Measurements from ENCODE around the gene SLC35E2B.
A peak's percentile ranks its signal among the peaks of the same experiment; 100 is the strongest.
"Not testable (repeated sequence)": the region's sequence is repeated elsewhere in the genome, so short reads cannot be mapped to it uniquely, and the experiment has no call there.

The SLC35E2B gene

DNA sequence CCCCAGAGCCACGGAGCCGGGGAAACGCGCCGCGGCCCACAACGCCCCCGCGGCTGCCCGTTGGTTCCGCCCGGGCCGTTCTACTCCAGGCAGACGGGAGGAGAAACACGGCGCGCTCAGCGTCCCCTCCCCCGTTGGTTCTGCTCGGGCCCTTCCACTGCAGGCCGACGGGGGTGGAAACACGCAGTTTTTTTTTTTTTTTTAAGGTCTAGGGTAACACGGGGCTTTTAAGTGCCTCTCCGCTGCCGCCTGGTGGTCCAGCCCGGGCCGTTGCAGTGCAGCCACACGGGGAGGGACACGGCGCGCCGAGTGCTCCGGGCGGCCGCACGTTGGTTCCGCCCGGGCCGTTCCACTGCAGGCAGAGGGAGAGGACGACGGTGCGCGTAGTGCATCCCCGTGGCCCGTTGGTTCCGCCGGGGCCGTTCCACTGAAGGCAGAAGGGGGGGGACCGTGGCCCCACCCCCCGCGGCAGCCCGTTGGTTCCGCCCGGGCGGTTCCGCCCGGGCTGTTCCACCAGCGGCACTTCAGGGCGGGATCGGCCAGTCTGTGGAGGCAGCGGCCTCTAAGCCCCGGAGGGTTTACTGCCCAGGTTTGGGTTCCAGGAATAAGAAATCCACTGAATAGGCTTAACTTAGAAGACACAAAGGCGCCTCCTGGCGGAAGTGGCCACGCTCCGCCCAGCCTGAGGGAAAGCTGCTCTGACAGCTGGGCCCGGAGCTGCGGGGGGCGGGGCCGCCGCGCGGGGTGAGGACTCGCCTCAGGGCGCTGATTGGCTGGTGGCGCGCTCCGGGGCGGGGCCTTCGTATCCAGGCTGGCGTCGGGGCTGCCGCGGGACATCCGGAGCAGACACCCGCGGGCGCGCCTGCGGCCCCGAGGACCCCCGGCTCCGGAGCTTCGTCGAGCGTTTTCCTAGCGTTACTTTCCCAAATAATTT, at the start of gene SLC35E2B:
Gene SLC35E2B (minus strand): TSS at position 82 of the 934 bp plus-strand sequence. CDS start 16,096 bp downstream, outside the sequence.
- Histone ChIP-seq H3K27ac (ENCODE audit: low read depth, low read length) (peak within 1 kb of the TSS; percentile 81; the same call in 1 of the 2 replicates), H3K9ac (ENCODE audit: low read length) (peak within 1 kb of the TSS; percentile 81), H3K4me3 (ENCODE audit: low read depth, low read length) (peak within 1 kb of the TSS; percentile 59)
- not testable (repeated sequence) for H3K27me3 ChIP-seq (ENCODE audit: control insufficient read depth, insufficient read depth, low read length); H3K36me3 ChIP-seq (ENCODE audit: control insufficient read depth, insufficient read depth, low read length); H3K4me1 ChIP-seq (ENCODE audit: control insufficient read depth, insufficient read depth, low read length); H3K9me3 ChIP-seq (ENCODE audit: control insufficient read depth, insufficient read depth, low read depth, low read length)

- not testable (repeated sequence) for H3K4me1 ChIP-seq (ENCODE audit: control insufficient read depth, insufficient read depth, low read length); H3K27ac ChIP-seq (ENCODE audit: low read depth, low read length); H3K27me3 ChIP-seq (ENCODE audit: control insufficient read depth, insufficient read depth, low read length); H3K9me3 ChIP-seq (ENCODE audit: control insufficient read depth, insufficient read depth, low read depth, low read length); H3K9ac ChIP-seq (ENCODE audit: low read length); H3K36me3 ChIP-seq (ENCODE audit: control insufficient read depth, insufficient read depth, low read length); H3K4me3 ChIP-seq (ENCODE audit: low read depth, low read length)
Observed at GRCh38 chr1:1741013-1741412, 48.4 kb upstream of the SLC35E2B start.

- H3K9ac ChIP-seq (ENCODE audit: low read length); H3K27ac ChIP-seq (ENCODE audit: low read depth, low read length); H3K27me3 ChIP-seq (ENCODE audit: control insufficient read depth, insufficient read depth, low read length); H3K4me3 ChIP-seq (ENCODE audit: low read depth, low read length); H3K9me3 ChIP-seq (ENCODE audit: control insufficient read depth, insufficient read depth, low read depth, low read length); H3K4me1 ChIP-seq (ENCODE audit: control insufficient read depth, insufficient read depth, low read length): not testable (repeated sequence)
- peaks cover 13% of the 10 kb centered on the region for H3K36me3 ChIP-seq (ENCODE audit: control insufficient read depth, insufficient read depth, low read length)
Observed at GRCh38 chr1:1738799-1739337, 46.3 kb upstream of the SLC35E2B start.

GRCh38 chr1:1737675-1738590, 45.3 kb upstream of the SLC35E2B start:
- H3K4me1 ChIP-seq (ENCODE audit: control insufficient read depth, insufficient read depth, low read length); H3K9ac ChIP-seq (ENCODE audit: low read length); H3K27ac ChIP-seq (ENCODE audit: low read depth, low read length); H3K9me3 ChIP-seq (ENCODE audit: control insufficient read depth, insufficient read depth, low read depth, low read length); H3K4me3 ChIP-seq (ENCODE audit: low read depth, low read length); H3K27me3 ChIP-seq (ENCODE audit: control insufficient read depth, insufficient read depth, low read length): not testable (repeated sequence)
- peaks cover 16% of the 10 kb centered on the region for H3K36me3 ChIP-seq (ENCODE audit: control insufficient read depth, insufficient read depth, low read length)

- no peak overlapping the region for H3K4me3 ChIP-seq (ENCODE audit: low read depth, low read length)
- no peaks in the 10 kb centered on the region for H3K4me1 ChIP-seq (ENCODE audit: control insufficient read depth, insufficient read depth, low read length)
- H3K27ac ChIP-seq (ENCODE audit: low read depth, low read length): no peak overlapping the region
- H3K36me3 ChIP-seq (ENCODE audit: control insufficient read depth, insufficient read depth, low read length): peaks cover 28% of the 10 kb centered on the region
- H3K27me3 ChIP-seq (ENCODE audit: control insufficient read depth, insufficient read depth, low read length): no peaks in the 10 kb centered on the region
- no peaks in the 10 kb centered on the region for H3K9me3 ChIP-seq (ENCODE audit: control insufficient read depth, insufficient read depth, low read depth, low read length)
- no peak overlapping the region for H3K9ac ChIP-seq (ENCODE audit: low read length)
Observed at GRCh38 chr1:1732381-1732780, 39.8 kb upstream of the SLC35E2B start.

DNA sequence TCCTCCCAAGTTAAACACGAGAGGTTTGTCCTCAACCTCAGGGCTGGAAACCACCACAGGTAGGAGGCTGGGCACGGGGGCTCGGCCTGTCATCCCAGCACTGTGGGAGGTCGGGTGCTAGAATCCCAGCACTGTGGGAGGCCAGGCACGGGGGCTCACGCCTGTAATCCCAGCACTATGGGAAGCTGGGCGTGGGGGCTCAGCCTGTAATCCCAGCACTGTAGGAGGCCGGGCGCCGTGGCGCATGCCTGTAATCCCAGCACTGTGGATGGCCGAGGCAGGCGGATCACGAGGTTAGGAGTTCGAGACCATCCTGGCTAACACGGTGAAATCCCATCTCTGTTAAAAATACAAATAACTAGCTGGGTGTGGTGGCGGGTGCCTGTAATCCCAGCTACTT, 38.3 kb upstream of the SLC35E2B start:
- no peaks in the 10 kb centered on the region for H3K4me1 ChIP-seq (ENCODE audit: control insufficient read depth, insufficient read depth, low read length)
- H3K9me3 ChIP-seq (ENCODE audit: control insufficient read depth, insufficient read depth, low read depth, low read length): no peaks in the 10 kb centered on the region
- no peak overlapping the region for H3K27ac ChIP-seq (ENCODE audit: low read depth, low read length)
- peaks cover 25% of the 10 kb centered on the region for H3K36me3 ChIP-seq (ENCODE audit: control insufficient read depth, insufficient read depth, low read length)
- H3K9ac ChIP-seq (ENCODE audit: low read length): no peak overlapping the region
- H3K4me3 ChIP-seq (ENCODE audit: low read depth, low read length): no peak overlapping the region
- H3K27me3 ChIP-seq (ENCODE audit: control insufficient read depth, insufficient read depth, low read length): no peaks in the 10 kb centered on the region

DNA sequence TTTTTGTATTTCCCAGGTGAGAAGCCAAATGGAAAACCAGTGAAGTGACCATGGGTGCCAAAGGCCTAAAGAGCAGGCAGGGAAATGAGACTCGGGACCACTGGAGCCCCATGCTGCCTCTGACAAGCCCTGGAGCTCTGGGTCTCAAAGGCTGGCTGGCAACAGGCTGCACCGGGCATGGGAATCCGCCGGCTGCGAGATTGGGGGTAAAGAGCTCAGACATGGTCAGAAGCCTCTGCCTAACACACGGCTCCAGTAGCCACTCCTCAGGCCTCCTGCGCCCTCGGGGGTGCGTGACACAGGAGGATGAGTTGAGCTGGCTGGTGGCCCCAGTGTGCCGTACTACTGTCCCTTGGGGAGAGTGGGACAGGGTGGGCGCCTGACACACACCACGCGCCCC, 37.6 kb upstream of the SLC35E2B start:
- peaks cover 25% of the 10 kb centered on the region for H3K36me3 ChIP-seq (ENCODE audit: control insufficient read depth, insufficient read depth, low read length)
- not testable (repeated sequence) for H3K9ac ChIP-seq (ENCODE audit: low read length); H3K9me3 ChIP-seq (ENCODE audit: control insufficient read depth, insufficient read depth, low read depth, low read length); H3K4me1 ChIP-seq (ENCODE audit: control insufficient read depth, insufficient read depth, low read length); H3K27ac ChIP-seq (ENCODE audit: low read depth, low read length); H3K4me3 ChIP-seq (ENCODE audit: low read depth, low read length); H3K27me3 ChIP-seq (ENCODE audit: control insufficient read depth, insufficient read depth, low read length)

DNA sequence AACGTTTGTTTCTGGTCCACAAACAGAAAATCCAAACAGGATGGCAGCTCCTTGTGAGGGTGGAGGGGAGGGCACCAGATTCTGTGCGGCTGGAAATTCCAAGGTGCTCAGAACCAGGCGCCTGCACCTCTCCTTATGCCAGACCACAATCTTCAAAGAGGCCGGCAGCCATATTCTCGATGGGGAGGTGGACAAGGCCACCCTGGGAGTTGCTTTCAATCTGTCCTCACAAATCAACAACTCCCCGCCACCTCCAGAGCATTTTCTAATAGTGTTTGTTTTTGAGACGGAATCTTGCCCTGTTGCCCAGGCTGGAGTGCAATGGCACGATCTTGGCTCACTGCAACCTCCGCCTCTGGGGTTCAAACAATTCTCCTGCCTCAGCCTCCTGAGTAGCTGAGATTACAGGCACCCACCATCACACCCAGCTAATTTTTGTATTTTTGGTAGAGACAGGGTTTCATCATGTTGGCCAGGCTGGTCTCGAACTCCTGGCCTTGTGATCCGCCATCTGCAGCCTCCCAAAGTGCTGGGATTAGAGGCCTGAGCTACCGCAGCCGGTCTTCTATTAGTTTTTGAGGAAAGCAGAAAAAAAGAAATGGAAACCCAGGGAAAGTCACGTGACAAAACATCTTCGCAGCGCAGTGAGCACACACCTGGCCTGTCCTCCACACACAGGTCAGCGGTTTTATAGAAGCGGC, 36.7 kb upstream of the SLC35E2B start:
- not testable (repeated sequence) for H3K4me1 ChIP-seq (ENCODE audit: control insufficient read depth, insufficient read depth, low read length); H3K9ac ChIP-seq (ENCODE audit: low read length); H3K27ac ChIP-seq (ENCODE audit: low read depth, low read length); H3K4me3 ChIP-seq (ENCODE audit: low read depth, low read length); H3K9me3 ChIP-seq (ENCODE audit: control insufficient read depth, insufficient read depth, low read depth, low read length); H3K27me3 ChIP-seq (ENCODE audit: control insufficient read depth, insufficient read depth, low read length)
- H3K36me3 ChIP-seq (ENCODE audit: control insufficient read depth, insufficient read depth, low read length): peaks cover 22% of the 10 kb centered on the region

- not testable (repeated sequence) for H3K27ac ChIP-seq (ENCODE audit: low read depth, low read length); H3K27me3 ChIP-seq (ENCODE audit: control insufficient read depth, insufficient read depth, low read length); H3K4me3 ChIP-seq (ENCODE audit: low read depth, low read length); H3K9me3 ChIP-seq (ENCODE audit: control insufficient read depth, insufficient read depth, low read depth, low read length); H3K4me1 ChIP-seq (ENCODE audit: control insufficient read depth, insufficient read depth, low read length); H3K9ac ChIP-seq (ENCODE audit: low read length)
- H3K36me3 ChIP-seq (ENCODE audit: control insufficient read depth, insufficient read depth, low read length): peaks cover 19% of the 10 kb centered on the region
Observed at GRCh38 chr1:1728308-1729005, 35.9 kb upstream of the SLC35E2B start.

DNA sequence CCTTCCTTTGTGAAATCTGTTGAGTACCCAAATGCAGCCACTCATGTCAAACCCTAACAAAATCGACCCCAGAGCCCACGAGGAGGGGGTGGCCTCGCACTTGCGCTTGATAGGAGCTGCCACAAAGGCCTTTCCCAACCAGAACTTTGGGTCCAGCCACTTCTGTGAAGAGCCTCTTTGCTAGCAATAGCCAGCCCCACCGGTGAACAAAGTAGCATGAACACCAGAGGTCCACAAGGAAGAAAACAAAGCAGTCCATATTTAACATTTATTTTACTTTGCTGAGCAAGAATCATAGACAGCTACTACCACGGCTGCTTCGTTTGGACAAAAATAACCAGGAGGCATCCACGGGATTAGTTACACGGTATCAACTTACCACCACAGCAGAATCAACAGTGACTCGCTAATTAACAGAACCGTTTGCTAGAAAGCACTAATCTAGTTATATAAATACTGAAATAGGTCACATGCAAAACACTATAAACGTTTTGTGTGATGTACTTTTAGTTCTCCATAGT, 34.6 kb upstream of the SLC35E2B start:
- peaks cover 10% of the 10 kb centered on the region for H3K36me3 ChIP-seq (ENCODE audit: control insufficient read depth, insufficient read depth, low read length)
- not testable (repeated sequence) for H3K4me3 ChIP-seq (ENCODE audit: low read depth, low read length); H3K27me3 ChIP-seq (ENCODE audit: control insufficient read depth, insufficient read depth, low read length); H3K27ac ChIP-seq (ENCODE audit: low read depth, low read length); H3K9me3 ChIP-seq (ENCODE audit: control insufficient read depth, insufficient read depth, low read depth, low read length); H3K4me1 ChIP-seq (ENCODE audit: control insufficient read depth, insufficient read depth, low read length); H3K9ac ChIP-seq (ENCODE audit: low read length)

All from HUES6 (cell line).